Measurements from ENCODE around the gene NLRX1.

DNA sequence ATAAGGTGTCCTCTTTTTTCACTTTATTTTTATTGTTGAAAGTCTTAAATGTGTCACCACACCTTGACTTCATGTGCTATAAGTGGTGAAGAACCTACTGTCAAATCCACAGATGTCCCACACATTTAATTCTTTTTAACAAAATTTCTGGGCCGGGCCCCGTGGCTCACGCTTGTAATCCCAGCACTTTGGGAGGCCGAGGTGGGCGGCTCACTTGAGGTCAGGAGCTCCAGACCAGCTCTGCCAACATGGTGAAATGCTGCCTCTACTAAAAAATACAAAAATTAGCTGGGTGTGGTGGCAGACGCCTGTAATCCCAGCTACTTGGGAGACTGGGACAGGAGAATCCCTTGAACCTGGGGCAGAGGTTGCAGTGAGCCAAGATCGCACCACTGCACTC, 40.7 kb downstream of the NLRX1 start:
- TF ChIP-seq EZH2phosphoT487 (IDR thresholded peaks at IDR 0.05; ENCODE audit: insufficient read depth, low read depth): no peak
- TF ChIP-seq EZH2 (IDR thresholded peaks at IDR 0.05; ENCODE audit: insufficient read depth, poor library complexity, severe bottlenecking): no peak
